Frontal cortex (tissue), 4 donors: ENCODE data around the gene FOXQ1. TPM values are rescaled to one million over a fixed set of nuclear protein-coding genes. Genes with fewer than 3 reads are reported as not detected.
"Not testable (repeated sequence)": the region's sequence is repeated elsewhere in the genome, so short reads cannot be mapped to it uniquely, and the experiment has no call there.

ENCODE experiments used
- DNase-seq, 2 donors: peaks; one replicate each; pipeline ENCODE4 v3.0.0; 2012; ENCODE audit warnings: low spot score in 2 of 2
- FAIRE-seq: peaks from 2 replicates; lab custom pipeline; 2012; peaks lifted over from hg19 to GRCh38; lab: Jason Lieb, UNC
- total RNA-seq: library from RNA; depleted of rRNA; stranded (reverse); fragments of >200 nt; gene quantifications from one replicate; pipeline ENCODE4 v1.2.3, GENCODE V29; 2014
- donor health status: control.
- donor health status: control.
- donor health status: control.

Gene FOXQ1
- total RNA-seq, 1 donor from 2014 or later, result 1.2 TPM

GRCh38 chr6:1317302-1317815, 5.5 kb downstream of the FOXQ1 start:
- DNase-seq, result no peak
- no peak for FAIRE-seq

DNA sequence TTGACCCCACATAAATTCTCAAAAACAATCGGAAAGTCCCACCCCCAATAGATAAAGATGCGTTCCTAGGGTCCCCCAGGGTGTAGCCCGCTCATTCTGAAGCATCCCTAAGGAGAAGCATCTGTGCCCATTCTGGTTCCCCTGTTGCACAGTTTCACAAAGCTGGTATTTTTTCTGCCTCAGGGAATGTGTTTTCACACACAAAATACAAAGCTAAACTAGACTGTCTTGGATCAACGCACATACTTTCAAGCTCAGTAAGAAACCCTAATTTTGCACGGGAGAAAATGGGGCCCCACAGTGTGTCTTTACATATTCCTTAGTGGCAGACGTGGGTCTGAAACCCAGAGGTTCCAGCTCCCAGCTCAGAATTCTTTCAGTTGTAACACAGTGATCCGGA, 6.1 kb downstream of the FOXQ1 start:
- FAIRE-seq, result no peak
- no peak for DNase-seq

DNA sequence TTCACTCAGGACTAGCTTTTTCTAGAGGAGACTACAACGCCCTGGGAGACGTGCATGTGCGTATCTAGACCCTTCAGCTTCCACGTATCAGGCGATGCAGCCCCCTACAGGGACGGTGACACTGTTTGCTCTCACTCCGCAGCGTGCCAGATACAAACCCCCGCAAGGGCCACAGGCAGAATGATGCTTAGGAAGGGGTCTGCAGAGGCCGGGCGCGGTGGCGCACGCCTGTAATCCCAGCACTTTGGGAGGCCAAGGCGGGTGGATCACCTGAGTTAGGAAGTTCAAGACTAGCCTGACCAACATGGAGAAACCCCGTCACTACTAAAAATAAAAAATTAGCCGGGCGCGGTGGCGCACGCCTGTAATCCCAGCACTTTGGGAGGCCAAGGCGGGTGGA, 6.7 kb downstream of the FOXQ1 start:
- not testable (repeated sequence) for FAIRE-seq, DNase-seq

GRCh38 chr6:1321738-1322137, 9.8 kb downstream of the FOXQ1 start:
- FAIRE-seq, result no peak

DNA sequence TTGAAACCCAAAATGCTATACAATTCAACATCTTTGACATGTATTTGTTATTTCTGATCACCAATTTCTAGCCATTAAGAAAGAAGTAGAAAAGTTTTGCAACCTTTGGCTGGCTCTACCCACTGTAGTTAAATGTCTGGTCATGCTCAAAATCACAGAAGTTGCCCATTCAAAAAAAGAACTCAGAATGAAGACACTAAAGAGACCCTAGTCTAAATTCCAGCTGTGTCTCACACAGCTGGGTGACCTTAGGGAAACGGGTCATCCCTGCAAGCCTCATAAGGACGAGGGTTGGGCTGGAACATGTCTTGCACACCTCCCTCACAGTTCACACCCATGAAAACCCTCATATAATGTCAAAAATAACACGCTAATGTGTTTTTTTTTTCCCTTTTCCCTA, 10.3 kb downstream of the FOXQ1 start:
- FAIRE-seq (no peak), DNase-seq (no peak)

More at GRCh38 chr6:1321738-1322137, 9.8 kb downstream of the FOXQ1 start:
- DNase-seq, result no peak

- DNase-seq (no peak), FAIRE-seq (no peak)
These were observed 10.9 kb downstream of the FOXQ1 start for GRCh38 chr6:1322696-1323219.

GRCh38 chr6:1324936-1325335, 13.0 kb downstream of the FOXQ1 start:
- no peak for FAIRE-seq

GRCh38 chr6:1325461-1326309, 13.8 kb downstream of the FOXQ1 start:
- DNase-seq (no peak), FAIRE-seq (no peak)

More at GRCh38 chr6:1324936-1325335, 13.0 kb downstream of the FOXQ1 start:
- DNase-seq, result no peak

DNA sequence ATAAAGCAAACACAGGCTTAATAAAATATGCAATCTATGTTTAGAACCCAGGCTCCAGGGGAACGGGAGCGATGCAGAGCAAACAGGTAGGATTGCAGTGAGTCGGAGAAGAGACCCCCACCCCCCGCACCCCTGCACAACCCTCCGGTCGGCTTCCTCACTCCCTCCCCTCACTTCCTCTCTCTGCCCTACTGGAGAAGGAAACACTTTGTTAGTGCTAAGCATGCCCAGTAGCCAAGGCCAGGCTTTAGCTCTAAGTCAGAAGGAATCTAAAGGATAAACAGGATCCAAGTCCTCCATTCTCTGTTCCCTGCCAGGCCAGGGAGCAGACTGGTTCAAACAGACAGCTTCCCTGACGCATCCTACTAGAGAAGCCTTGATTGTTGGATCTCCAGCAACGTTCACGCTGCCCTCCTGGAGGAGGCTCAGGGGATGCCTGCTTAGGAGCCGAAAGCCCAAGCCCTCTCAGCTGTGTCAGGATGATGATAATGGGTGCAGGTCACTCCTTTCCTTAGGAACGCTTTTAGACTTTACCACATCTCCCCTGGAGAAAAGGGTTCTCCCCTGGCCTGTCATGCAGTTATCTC, 14.7 kb downstream of the FOXQ1 start:
- DNase-seq (no peak), FAIRE-seq (no peak)

DNA sequence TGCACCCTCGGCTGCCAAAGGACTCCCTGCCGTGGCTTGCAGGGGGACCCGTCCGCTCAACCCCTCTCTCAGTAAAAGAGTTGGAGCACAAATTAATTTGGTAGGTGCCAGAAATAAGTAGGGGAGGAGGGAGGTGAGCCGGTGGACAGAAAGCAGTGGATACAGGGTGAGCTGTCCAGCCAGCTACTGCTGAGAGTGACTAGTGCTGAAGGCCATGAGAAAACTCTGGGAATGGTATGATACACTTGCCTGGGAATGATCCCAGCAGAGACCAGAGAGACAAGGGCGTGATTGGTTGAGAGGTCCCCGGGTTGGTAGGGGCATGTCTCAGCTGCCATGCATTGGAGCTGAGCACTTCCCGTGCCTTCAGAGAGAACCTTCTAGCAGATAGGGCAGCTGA, 15.7 kb downstream of the FOXQ1 start:
- FAIRE-seq (no peak), DNase-seq (no peak)

DNA sequence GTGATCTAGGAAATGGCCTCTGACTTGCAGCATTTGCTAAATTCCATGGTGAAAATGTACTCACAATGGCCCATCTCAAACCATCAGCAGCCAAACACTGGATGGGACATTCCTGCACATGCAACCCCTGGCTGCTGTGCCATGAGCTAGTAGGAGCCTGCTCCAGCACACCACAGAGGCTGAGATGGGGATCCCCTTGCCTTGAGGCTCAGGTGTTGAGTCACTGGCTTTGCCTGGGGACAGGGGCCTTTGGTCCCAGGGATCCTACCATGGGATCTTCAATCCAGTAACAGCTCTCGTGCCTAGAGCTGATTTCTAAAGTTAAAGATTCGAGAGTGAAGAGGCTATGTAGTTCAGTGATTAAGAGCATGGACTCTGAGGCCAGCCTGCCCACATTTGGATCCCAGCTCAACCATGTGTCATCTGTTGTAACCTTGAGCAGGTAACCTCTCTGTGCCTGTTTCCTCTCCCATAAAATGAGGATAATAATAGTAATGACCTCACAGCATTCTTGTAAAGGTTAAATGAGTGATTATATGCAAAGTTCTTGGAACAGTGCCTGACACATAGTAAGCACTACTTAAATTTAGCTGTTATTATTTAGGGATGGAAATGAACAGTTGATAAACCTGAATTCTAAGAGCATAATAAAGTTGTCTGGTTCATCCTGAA, 16.4 kb downstream of the FOXQ1 start:
- no peak for DNase-seq
- no peak for FAIRE-seq

DNA sequence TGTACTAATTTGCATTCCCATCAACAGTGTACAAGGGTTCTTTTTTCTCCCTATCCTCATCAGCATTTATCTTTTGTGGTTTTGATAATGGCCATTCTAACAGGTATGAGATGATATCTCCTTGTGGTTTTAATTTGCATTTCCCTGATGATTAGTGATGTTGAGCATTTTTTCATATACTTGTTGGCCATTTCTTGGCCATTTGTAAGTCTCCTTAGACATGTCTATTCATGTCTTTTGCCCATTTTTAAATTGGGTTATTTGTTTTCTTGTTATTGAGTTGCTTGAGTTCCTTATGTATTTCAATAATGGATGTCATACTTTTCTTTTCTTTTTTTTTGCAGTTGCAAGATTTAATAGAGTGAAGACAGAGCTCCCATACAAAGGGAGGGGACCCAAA, 17.8 kb downstream of the FOXQ1 start:
- no peak for DNase-seq
- FAIRE-seq, result no peak

- FAIRE-seq (no peak), DNase-seq (no peak)
These were observed 22.8 kb downstream of the FOXQ1 start for GRCh38 chr6:1334684-1335083.

DNA sequence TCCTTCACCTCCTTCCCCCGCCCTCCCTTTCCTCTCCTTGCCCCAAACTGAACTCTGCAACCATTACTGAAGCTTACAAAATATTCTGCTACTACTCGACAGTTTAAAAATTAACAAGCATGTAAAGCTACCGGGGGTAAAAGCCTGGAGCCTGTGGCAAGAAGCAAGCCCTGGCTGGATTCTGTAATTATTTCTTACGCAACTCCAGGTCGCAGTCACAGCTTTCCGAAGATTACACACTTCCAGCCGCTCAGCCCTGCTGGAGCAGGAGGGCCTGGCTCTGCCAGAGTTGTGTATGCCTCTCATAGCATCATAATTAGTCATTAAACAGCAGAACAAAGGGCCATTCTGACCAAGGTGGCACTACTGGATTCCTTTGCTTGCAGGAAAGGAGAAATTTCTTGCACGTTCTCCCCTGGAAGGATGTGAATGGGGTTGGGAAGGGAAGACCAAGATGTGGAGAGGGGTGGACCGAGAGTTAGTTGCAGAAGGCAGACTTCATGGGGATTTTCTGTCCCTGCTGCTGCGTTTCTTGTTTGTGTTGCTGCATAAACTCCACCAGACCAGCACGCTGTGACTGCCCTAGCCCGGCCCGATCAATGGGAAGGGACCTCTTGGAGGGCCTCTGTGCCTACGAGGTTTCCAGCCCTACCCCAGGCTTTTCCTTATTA, 23.6 kb downstream of the FOXQ1 start:
- no peak for DNase-seq
- no peak for FAIRE-seq

GRCh38 chr6:1336246-1336843, 24.4 kb downstream of the FOXQ1 start:
- FAIRE-seq, result no peak
- DNase-seq, result no peak

DNA sequence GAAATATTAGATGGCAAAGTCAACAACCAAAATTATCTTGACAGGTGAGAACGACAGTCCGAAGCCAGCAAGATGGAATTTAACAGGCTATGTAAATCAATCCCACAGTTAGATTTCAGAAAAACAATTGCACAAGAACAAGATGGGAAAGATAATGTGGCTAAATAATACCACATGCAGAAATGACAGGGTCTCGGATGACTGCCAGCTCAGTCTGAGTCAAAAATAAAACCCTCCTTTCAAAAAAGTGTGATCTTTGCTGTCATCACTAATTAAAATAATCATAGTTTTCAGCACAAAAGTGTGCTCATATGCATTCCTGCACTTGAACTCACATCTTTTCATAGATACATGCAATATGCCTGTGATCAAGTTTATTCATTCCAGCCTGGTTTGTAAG, 25.9 kb downstream of the FOXQ1 start:
- no peak for FAIRE-seq
- no peak for DNase-seq

DNA sequence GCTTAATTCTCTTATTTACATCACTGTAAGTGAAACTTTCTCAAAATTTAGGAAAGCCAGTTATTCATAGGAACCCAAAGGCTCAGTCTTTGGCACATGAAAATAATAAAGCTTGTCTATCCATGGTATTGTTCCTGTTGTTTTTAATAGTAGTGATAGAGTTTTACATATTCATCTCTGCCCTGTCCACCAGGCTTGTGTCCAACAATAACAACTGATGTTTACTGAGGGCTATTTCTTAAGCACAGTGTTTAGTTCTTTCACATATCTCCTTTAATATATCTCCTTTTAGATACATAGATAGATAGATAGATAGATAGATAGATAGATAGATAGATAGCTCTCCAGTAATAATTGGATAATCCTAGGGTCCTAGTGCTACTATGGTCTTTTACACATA, 34.2 kb downstream of the FOXQ1 start:
- DNase-seq (no peak), FAIRE-seq (no peak)

GRCh38 chr6:1346558-1347091, 34.7 kb downstream of the FOXQ1 start:
- no peak for FAIRE-seq
- DNase-seq, result no peak

DNA sequence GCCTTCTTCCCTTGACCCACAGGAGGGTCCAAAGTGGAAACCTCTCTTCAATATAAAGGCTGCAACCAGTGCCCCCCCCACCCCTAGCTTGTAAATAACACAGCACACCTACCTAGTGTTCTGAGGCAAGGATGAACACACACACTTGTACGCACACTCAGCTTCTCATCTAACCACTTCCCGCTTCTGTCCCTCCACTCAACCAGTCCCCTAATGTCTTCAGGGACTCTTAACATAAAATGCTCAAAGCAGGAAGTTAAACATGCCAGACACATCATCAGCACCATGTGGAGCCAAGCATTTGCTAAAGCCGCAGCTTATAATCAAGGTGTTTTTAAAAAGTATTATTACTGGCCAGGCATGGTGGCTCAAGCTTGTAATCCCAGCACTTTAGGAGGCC, 35.3 kb downstream of the FOXQ1 start:
- FAIRE-seq (no peak), DNase-seq (no peak)
